Stomach (tissue), 4 donors: ENCODE results near the gene ACE.

Source experiments
- CTCF ChIP-seq, 7 experiments: fragments of 450-650 bp in 4 of 7; fragments of 200-600 bp in 3 of 7; sonication (generic) in 3 of 7; IDR thresholded peaks; one replicate each; pipeline ENCODE4 v1.5.1; 2016 to 2019; ENCODE audit warnings: antibody characterized with exemption in 7 of 7, control low read depth in 2 of 7, mild to moderate bottlenecking in 1 of 7
- POLR2A ChIP-seq, 4 donors: fragments of 450-650 bp; IDR thresholded peaks; one replicate each; pipeline ENCODE4 v1.6.1; 2016; ENCODE audit warnings: antibody characterized with exemption in 4 of 4, control low read depth in 2 of 4, mild to moderate bottlenecking in 1 of 4, moderate library complexity in 1 of 4
- POLR2AphosphoS5 ChIP-seq, 3 donors: sonication (generic); formaldehyde crosslinking; IDR thresholded peaks; one replicate each; pipeline ENCODE4 v1.6.1; 2016; ENCODE audit warnings: antibody characterized with exemption in 3 of 3

GRCh38 chr17:63494300-63494928 is 17.6 kb downstream of the ACE start:
- no peak for TF ChIP-seq CTCF (IDR thresholded peaks at IDR 0.05)
- no peak for TF ChIP-seq POLR2A (IDR thresholded peaks at IDR 0.05)
- TF ChIP-seq POLR2AphosphoS5 (IDR thresholded peaks at IDR 0.05): no peak
